HG02610 (cell line): ENCODE measurements around the gene TMEM106B.

ENCODE experiments used
- ATAC-seq: cut with Tn5 transposase; IDR thresholded peaks from one replicate; pipeline ENCODE4 v1.9.1; 2021; ENCODE audit warnings: mild to moderate bottlenecking, moderate library complexity; ENCODE audit not compliant: unreplicated experiment

TMEM106B gene

GRCh38 chr7:12226756-12227155, 15.7 kb downstream of the TMEM106B start:
- no peak for ATAC-seq

- no peak for ATAC-seq
Measured at GRCh38 chr7:12228024-12228423, 16.9 kb downstream of the TMEM106B start.

- ATAC-seq: no peak
Measured at GRCh38 chr7:12229046-12229445, 18.0 kb downstream of the TMEM106B start.

- ATAC-seq: no peak
Measured at GRCh38 chr7:12231097-12231496, 20.0 kb downstream of the TMEM106B start.

GRCh38 chr7:12233175-12233574, 22.1 kb downstream of the TMEM106B start:
- ATAC-seq: peak; percentile 75

- ATAC-seq: no peak
Measured at GRCh38 chr7:12234334-12234865, 23.3 kb downstream of the TMEM106B start.

GRCh38 chr7:12235970-12236369, 24.9 kb downstream of the TMEM106B start:
- no peak for ATAC-seq

- no peak for ATAC-seq
Measured at GRCh38 chr7:12237007-12237406, 25.9 kb downstream of the TMEM106B start.

- no peak for ATAC-seq
Measured at GRCh38 chr7:12239806-12240205, 28.7 kb downstream of the TMEM106B start.

GRCh38 chr7:12244129-12244528, 33.0 kb downstream of the TMEM106B start:
- ATAC-seq: no peak

GRCh38 chr7:12244694-12245093, 33.6 kb downstream of the TMEM106B start:
- no peak for ATAC-seq

GRCh38 chr7:12249706-12250105, 38.6 kb downstream of the TMEM106B start:
- ATAC-seq: no peak

- ATAC-seq: no peak
Measured at GRCh38 chr7:12250232-12250631, 39.1 kb downstream of the TMEM106B start.

GRCh38 chr7:12256090-12256489, 45.0 kb downstream of the TMEM106B start:
- no peak for ATAC-seq

- peak; percentile 100 for ATAC-seq
Measured at GRCh38 chr7:12257582-12257981, 46.5 kb downstream of the TMEM106B start.

GRCh38 chr7:12258074-12258473, 47.0 kb downstream of the TMEM106B start:
- no peak for ATAC-seq

- ATAC-seq: no peak
Measured at GRCh38 chr7:12267542-12267941, 56.4 kb downstream of the TMEM106B start.

GRCh38 chr7:12269100-12269895, 58.2 kb downstream of the TMEM106B start:
- ATAC-seq: no peak

- no peak for ATAC-seq
Measured at GRCh38 chr7:12281038-12281437, 69.9 kb downstream of the TMEM106B start.

GRCh38 chr7:12287901-12288300, 76.8 kb downstream of the TMEM106B start:
- ATAC-seq: no peak

GRCh38 chr7:12289996-12290395, 78.9 kb downstream of the TMEM106B start:
- ATAC-seq: no peak

- no peak for ATAC-seq
Measured at GRCh38 chr7:12290761-12291160, 79.7 kb downstream of the TMEM106B start.

- no peak for ATAC-seq
Measured at GRCh38 chr7:12291870-12292269, 80.8 kb downstream of the TMEM106B start.
